H1 (cell line): ENCODE measurements around the gene KIF27. TPM values are rescaled to one million over a fixed set of nuclear protein-coding genes. Genes with fewer than 3 reads are reported as not detected.
"Not testable (repeated sequence)": the region's sequence is repeated elsewhere in the genome, so short reads cannot be mapped to it uniquely, and the experiment has no call there.

ENCODE experiments used
- CTCF ChIA-PET: fragments of 300-600 bp; sonication (Branson Sonifier 250); formaldehyde crosslinking; loops from one replicate; lab custom pipeline; 2021; ENCODE audit not compliant: partially characterized antibody; lab: Charles Lee
- POLR2A ChIA-PET: fragments of 300-600 bp; sonication (Branson Sonifier 250); formaldehyde crosslinking; loops from one replicate; lab custom pipeline; 2021; ENCODE audit warnings: inconsistent platforms; ENCODE audit not compliant: partially characterized antibody; lab: Charles Lee
- DNase-seq, 2 experiments: peaks; one replicate each; pipeline versions ENCODE4 v3.0.0 to v3.0.0-alpha.2; 2010 to 2022; ENCODE audit warnings: low spot score in 2 of 2, low read depth in 1 of 2, mixed read lengths in 1 of 2
- FAIRE-seq: peaks from 2 replicates; lab custom pipeline; 2011; peaks lifted over from hg19 to GRCh38; lab: Jason Lieb, UNC
- H2AFZ ChIP-seq: 2 replicates; pipeline ENCODE4 v1.8.1; 2012; ENCODE audit warnings: low read length, inconsistent platforms
- H2AK5ac ChIP-seq: 2 replicates; pipeline ENCODE4 v1.6.1; 2013; ENCODE audit warnings: low read depth, low read length
- H2BK120ac ChIP-seq: replicated peaks from 2 replicates; pipeline ENCODE3; 2013; ENCODE audit warnings: low read depth, low read length, inconsistent platforms
- H2BK12ac ChIP-seq: 2 replicates; pipeline ENCODE4 v1.6.1; 2013; ENCODE audit warnings: low read depth, low read length
- H2BK15ac ChIP-seq: 2 replicates; pipeline ENCODE4 v1.6.1; 2013; ENCODE audit warnings: low read length
- H2BK20ac ChIP-seq: 2 replicates; pipeline ENCODE4 v1.6.1; 2013; ENCODE audit warnings: low read length
- H2BK5ac ChIP-seq: 2 replicates; pipeline ENCODE4 v1.6.1; 2013; ENCODE audit warnings: low read depth, low read length
- H3K14ac ChIP-seq: 2 replicates; pipeline ENCODE4 v1.6.1; 2013; ENCODE audit warnings: inconsistent platforms; ENCODE audit not compliant: insufficient read length
- H3K18ac ChIP-seq: 2 replicates; pipeline ENCODE4 v1.6.1; 2013; ENCODE audit warnings: low read length; ENCODE audit errors: extremely low read depth
- H3K23ac ChIP-seq: 2 replicates; pipeline ENCODE4 v1.6.1; 2013; ENCODE audit warnings: inconsistent platforms; ENCODE audit not compliant: insufficient read length
- H3K23me2 ChIP-seq: 2 replicates; pipeline ENCODE4 v1.6.1; 2013; ENCODE audit warnings: low read depth, low read length
- H3K27ac ChIP-seq: 2 replicates; pipeline ENCODE4 v1.6.1; 2011; ENCODE audit warnings: low read depth, low read length, inconsistent platforms
- H3K27me3 ChIP-seq, 4 experiments: replicated peaks in 1 of 4; 1 replicate in 1 of 4; 2 replicates in 3 of 4; pipeline versions ENCODE4 v1.6.1 to v1.8.1; 2011 to 2013; ENCODE audit warnings: low read length in 3 of 4, mild to moderate bottlenecking in 3 of 4, inconsistent platforms in 2 of 4, mixed read lengths in 2 of 4, moderate library complexity in 1 of 4; ENCODE audit not compliant: control insufficient read depth in 3 of 4, insufficient read depth in 3 of 4; ENCODE audit errors: extremely low read depth in 1 of 4
- H3K36me3 ChIP-seq, 4 experiments: 2 replicates each; pipeline versions ENCODE4 v1.6.1 to v1.8.1; 2011 to 2013; ENCODE audit warnings: mild to moderate bottlenecking in 4 of 4, low read length in 3 of 4, moderate library complexity in 2 of 4, control low read depth in 1 of 4, inconsistent platforms in 1 of 4; ENCODE audit not compliant: insufficient read depth in 4 of 4, control insufficient read depth in 2 of 4
- H3K4ac ChIP-seq: replicated peaks from 2 replicates; pipeline ENCODE3; 2013; ENCODE audit warnings: low read length, low read depth, mixed read lengths, inconsistent platforms; ENCODE audit not compliant: insufficient read length
- H3K4me1 ChIP-seq, 4 experiments: replicated peaks in 1 of 4; 1 replicate in 1 of 4; 2 replicates in 3 of 4; pipeline versions ENCODE4 v1.6.1 to v1.8.1; 2011 to 2013; ENCODE audit warnings: low read length in 3 of 4, inconsistent platforms in 2 of 4, mixed read lengths in 1 of 4; ENCODE audit not compliant: insufficient read depth in 4 of 4, control insufficient read depth in 3 of 4
- H3K4me2 ChIP-seq, 2 experiments: 2 replicates each; pipeline versions ENCODE4 v1.6.1 to v1.8.1; 2011 to 2013; ENCODE audit warnings: low read depth in 2 of 2, low read length in 2 of 2, control low read depth in 1 of 2, inconsistent platforms in 1 of 2, mild to moderate bottlenecking in 1 of 2; ENCODE audit not compliant: insufficient read depth in 1 of 2
- H3K4me3 ChIP-seq, 4 experiments: fragments of 200-600, 300-600 bp in 1 of 4; sonication (generic), shearing (Covaris generic), sonication (Bioruptor Twin) in 1 of 4; 2 replicates each; pipeline versions ENCODE4 v1.5.1 to v1.8.1; 2011 to 2016; ENCODE audit warnings: low read length in 4 of 4, low read depth in 3 of 4, control low read depth in 2 of 4, inconsistent platforms in 2 of 4, mild to moderate bottlenecking in 2 of 4, mixed read lengths in 1 of 4, moderate library complexity in 1 of 4; ENCODE audit not compliant: insufficient read depth in 2 of 4; ENCODE audit errors: extremely low read depth in 1 of 4
- H3K56ac ChIP-seq: replicated peaks from 2 replicates; pipeline ENCODE3; 2013; ENCODE audit warnings: low read depth, mild to moderate bottlenecking, mixed read lengths, low read length, inconsistent platforms; ENCODE audit not compliant: insufficient read length
- H3K79me1 ChIP-seq: 2 replicates; pipeline ENCODE4 v1.6.1; 2013; ENCODE audit warnings: low read depth, low read length, control low read depth
- H3K79me2 ChIP-seq, 2 experiments: 2 replicates each; pipeline versions ENCODE4 v1.6.1 to v1.8.1; 2012 to 2013; ENCODE audit warnings: low read length in 2 of 2, mild to moderate bottlenecking in 2 of 2, inconsistent platforms in 1 of 2; ENCODE audit not compliant: insufficient read depth in 2 of 2, control insufficient read depth in 1 of 2
- H3K9ac ChIP-seq, 4 experiments: replicated peaks in 1 of 4; 1 replicate in 1 of 4; 2 replicates in 3 of 4; pipeline versions ENCODE4 v1.6.1 to v1.8.1; 2011 to 2013; ENCODE audit warnings: low read depth in 3 of 4, low read length in 3 of 4, control low read depth in 2 of 4, mild to moderate bottlenecking in 2 of 4, moderate library complexity in 2 of 4, inconsistent platforms in 1 of 4; ENCODE audit errors: extremely low read depth in 1 of 4
- H3K9me3 ChIP-seq, 2 experiments: 2 replicates each; pipeline versions ENCODE4 v1.6.1 to v1.8.1; 2012 to 2013; ENCODE audit warnings: mild to moderate bottlenecking in 2 of 2, moderate library complexity in 2 of 2, control low read depth in 1 of 2, inconsistent platforms in 1 of 2, low read depth in 1 of 2, low read length in 1 of 2, mixed read lengths in 1 of 2; ENCODE audit not compliant: insufficient read depth in 2 of 2
- H4K20me1 ChIP-seq, 2 experiments: replicated peaks in 1 of 2; 2 replicates each; pipeline versions ENCODE3 to v1.8.1; 2011 to 2013; ENCODE audit warnings: inconsistent platforms in 2 of 2, low read length in 2 of 2, mild to moderate bottlenecking in 1 of 2; ENCODE audit not compliant: insufficient read depth in 2 of 2, control insufficient read depth in 1 of 2
- H4K5ac ChIP-seq: 2 replicates; pipeline ENCODE4 v1.6.1; 2013; ENCODE audit warnings: low read length, low read depth, mixed read lengths, inconsistent platforms; ENCODE audit not compliant: insufficient read length
- H4K8ac ChIP-seq: 2 replicates; pipeline ENCODE4 v1.8.0; 2013; ENCODE audit warnings: mild to moderate bottlenecking, moderate library complexity, low read length, inconsistent platforms; ENCODE audit not compliant: insufficient read depth; ENCODE audit errors: extremely low read depth
- H4K91ac ChIP-seq: replicated peaks from 2 replicates; pipeline ENCODE3; 2013; ENCODE audit warnings: low read length, mixed read lengths, inconsistent platforms; ENCODE audit not compliant: insufficient read length
- WGBS, 2 experiments: shearing (Covaris generic) in 1 of 2; methylation state at CpG; one replicate each; pipeline versions ENCODE4 v1.1.6 to v1.1.7; 2013 to 2015; ENCODE audit warnings: low lambda C conversion rate in 2 of 2, mixed read lengths in 2 of 2, inconsistent platforms in 1 of 2, low coverage in 1 of 2, missing lambda C conversion rate in 1 of 2; ENCODE audit not compliant: insufficient replicate concordance in 2 of 2, insufficient coverage in 1 of 2, insufficient read length in 1 of 2; ENCODE audit errors: extremely low coverage in 1 of 2, missing lambda C conversion rate in 1 of 2; 5-methylcytosine and 5-hydroxymethylcytosine counted together
- polyA plus RNA-seq, 7 experiments: library from polyadenylated mRNA; depleted of rRNA in 3 of 7; stranded (reverse) in 5 of 7; unstranded in 2 of 7; fragments of >200 nt in 5 of 7; fragments of 200-250 nt in 2 of 7; gene quantifications; 1 replicate in 5 of 7; 2 replicates in 1 of 7; 4 replicates in 1 of 7; pipeline versions ENCODE4 v1.2.1 to v1.2.3, GENCODE V29; 2011 to 2013; ENCODE audit warnings: missing spikeins in 2 of 7, mixed read lengths in 2 of 7
- total RNA-seq: library from RNA; stranded (reverse); fragmentation: NEBNext Ultra II Directional; extraction: Animal tissue kit (Norgen Biotek cat#: 25700); gene quantifications from 2 replicates; pipeline ENCODE4 v1.2.1, GENCODE V29; 2021

KIF27 gene
- total and polyA plus RNA-seq, 2 of the 8 experiments (the other 6 are each of a cell fraction or from before 2014, with no cell fraction given): 0.47 to 7.0 TPM

- H3K27me3 ChIP-seq, CTCF ChIA-PET, H2AK5ac ChIP-seq, H3K79me1 ChIP-seq, H3K4ac ChIP-seq, H3K79me2 ChIP-seq, H2BK20ac ChIP-seq, H3K23ac ChIP-seq, H4K91ac ChIP-seq, H4K20me1 ChIP-seq, FAIRE-seq, H2BK15ac ChIP-seq, H3K18ac ChIP-seq, H2BK5ac ChIP-seq, H2BK120ac ChIP-seq, H2BK12ac ChIP-seq, H3K4me3 ChIP-seq, H3K9me3 ChIP-seq, H4K8ac ChIP-seq, H3K14ac ChIP-seq, H3K23me2 ChIP-seq, H3K9ac ChIP-seq, H3K4me2 ChIP-seq, H4K5ac ChIP-seq, POLR2A ChIA-PET, H2AFZ ChIP-seq, H3K27ac ChIP-seq, H3K56ac ChIP-seq, DNase-seq, H3K4me1 ChIP-seq, H3K36me3 ChIP-seq: not testable (repeated sequence)
- whole genome bisulfite sequencing, 2 experiments: 89% methylated on average over 6 of the region's 6 CpGs; no CpG with 5 or more reads in 1 of the 2 experiments
Measured at GRCh38 chr9:83881687-83882408, 39.4 kb downstream of the KIF27 start.

DNA sequence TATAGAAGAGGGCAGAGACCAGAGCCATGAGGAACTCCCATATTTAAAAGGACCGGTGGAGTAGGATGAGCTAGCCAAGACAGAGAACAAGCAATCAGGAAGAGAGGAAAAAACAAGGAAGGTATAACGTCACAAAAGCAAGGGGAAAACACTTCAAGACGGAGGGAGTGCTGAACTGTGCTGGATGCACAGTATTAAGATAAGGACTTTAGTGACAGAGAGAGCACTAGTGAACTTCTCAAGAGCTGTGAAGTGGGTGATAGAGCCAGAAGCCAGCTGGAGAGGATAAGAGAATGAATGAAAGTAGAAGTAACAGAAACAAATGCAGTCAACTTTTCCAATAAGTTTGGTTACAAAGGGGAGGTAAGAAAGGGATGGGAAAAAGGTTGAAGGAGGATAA is 45.7 kb downstream of the KIF27 start:
- H2AK5ac ChIP-seq, H4K20me1 ChIP-seq, POLR2A ChIA-PET, H3K27ac ChIP-seq, H4K91ac ChIP-seq, H2BK15ac ChIP-seq, H3K9me3 ChIP-seq, H2BK5ac ChIP-seq, H3K4me1 ChIP-seq, H3K56ac ChIP-seq, DNase-seq, H3K4me2 ChIP-seq, FAIRE-seq, CTCF ChIA-PET, H2AFZ ChIP-seq, H3K4me3 ChIP-seq, H4K8ac ChIP-seq, H3K9ac ChIP-seq, H3K36me3 ChIP-seq, H3K23ac ChIP-seq, H3K14ac ChIP-seq, H2BK120ac ChIP-seq, H3K18ac ChIP-seq, H3K23me2 ChIP-seq, H2BK20ac ChIP-seq, H4K5ac ChIP-seq, H2BK12ac ChIP-seq, H3K79me2 ChIP-seq, H3K4ac ChIP-seq, H3K27me3 ChIP-seq, H3K79me1 ChIP-seq: not testable (repeated sequence)
- WGBS, 2 experiments: 91% methylated on average over 3 of the region's 3 CpGs; no CpG with 5 or more reads in 1 of the 2 experiments
